HEK293 (cell line): Measurements from ENCODE around the gene EXO5.

Source experiments
- ATF2 ChIP-seq: fragments of 450-650 bp; formaldehyde crosslinking; IDR thresholded peaks from 2 replicates; pipeline ENCODE4 v1.5.1; 2016; ENCODE audit warnings: missing biosample characterization, missing genetic modification characterization, low read depth
- BCL11A ChIP-seq: fragments of 450-650 bp; formaldehyde crosslinking; IDR thresholded peaks from 2 replicates; pipeline ENCODE4 v1.5.1; 2016; ENCODE audit warnings: low read depth, missing biosample characterization, missing genetic modification characterization
- KLF16 ChIP-seq: fragments of 450-650 bp; formaldehyde crosslinking; IDR thresholded peaks from 2 replicates; pipeline ENCODE4 v1.5.1; 2017; ENCODE audit warnings: missing biosample characterization, missing genetic modification characterization
- OVOL3 ChIP-seq: fragments of 450-650 bp; formaldehyde crosslinking; IDR thresholded peaks from 2 replicates; pipeline ENCODE4 v1.5.1; 2016; ENCODE audit warnings: missing biosample characterization, missing genetic modification characterization
- PRDM4 ChIP-seq: fragments of 450-650 bp; formaldehyde crosslinking; IDR thresholded peaks from 2 replicates; pipeline ENCODE4 v1.5.1; 2017; ENCODE audit warnings: missing biosample characterization, missing genetic modification characterization
- ZBTB10 ChIP-seq: fragments of 450-650 bp; formaldehyde crosslinking; IDR thresholded peaks from 2 replicates; pipeline ENCODE4 v1.5.1; 2016; ENCODE audit warnings: missing biosample characterization, missing genetic modification characterization
- ZBTB20 ChIP-seq: fragments of 450-650 bp; formaldehyde crosslinking; IDR thresholded peaks from 2 replicates; pipeline ENCODE4 v1.5.1; 2016; ENCODE audit warnings: missing biosample characterization, missing genetic modification characterization
- ZFHX2 ChIP-seq: fragments of 450-650 bp; formaldehyde crosslinking; conservative IDR thresholded peaks from 2 replicates; pipeline ENCODE4 v1.5.1; 2016; ENCODE audit warnings: missing biosample characterization, missing genetic modification characterization
- ZNF121 ChIP-seq: fragments of 450-650 bp; formaldehyde crosslinking; IDR thresholded peaks from 2 replicates; pipeline ENCODE4 v1.5.1; 2016; ENCODE audit warnings: missing biosample characterization, missing genetic modification characterization
- ZNF157 ChIP-seq: fragments of 450-650 bp; formaldehyde crosslinking; IDR thresholded peaks from 2 replicates; pipeline ENCODE4 v1.5.1; 2016; ENCODE audit warnings: missing biosample characterization, missing genetic modification characterization
- ZNF174 ChIP-seq: fragments of 450-650 bp; formaldehyde crosslinking; IDR thresholded peaks from 2 replicates; pipeline ENCODE4 v1.5.0; 2017; ENCODE audit warnings: missing biosample characterization, mild to moderate bottlenecking, missing genetic modification characterization
- ZNF184 ChIP-seq: fragments of 450-650 bp; IDR thresholded peaks from 2 replicates; pipeline ENCODE4 v1.5.1; 2018; ENCODE audit warnings: missing biosample characterization, mild to moderate bottlenecking, missing genetic modification characterization
- ZNF221 ChIP-seq: fragments of 450-650 bp; formaldehyde crosslinking; IDR thresholded peaks from 2 replicates; pipeline ENCODE4 v1.5.1; 2017; ENCODE audit warnings: missing biosample characterization, missing genetic modification characterization, borderline replicate concordance
- ZNF248 ChIP-seq: fragments of 450-650 bp; formaldehyde crosslinking; IDR thresholded peaks from 2 replicates; pipeline ENCODE4 v1.5.1; 2017; ENCODE audit warnings: missing biosample characterization, missing genetic modification characterization
- ZNF350 ChIP-seq: fragments of 450-650 bp; formaldehyde crosslinking; IDR thresholded peaks from 2 replicates; pipeline ENCODE4 v1.5.0; 2017; ENCODE audit warnings: missing biosample characterization, mild to moderate bottlenecking, missing genetic modification characterization
- ZNF362 ChIP-seq: fragments of 450-650 bp; formaldehyde crosslinking; IDR thresholded peaks from 2 replicates; pipeline ENCODE4 v1.5.1; 2016; ENCODE audit warnings: missing biosample characterization, missing genetic modification characterization
- ZNF391 ChIP-seq: fragments of 450-650 bp; formaldehyde crosslinking; IDR thresholded peaks from 2 replicates; pipeline ENCODE4 v1.5.1; 2016; ENCODE audit warnings: low read depth, missing biosample characterization, missing genetic modification characterization, borderline replicate concordance
- ZNF394 ChIP-seq: fragments of 450-650 bp; formaldehyde crosslinking; IDR thresholded peaks from 2 replicates; pipeline ENCODE4 v1.5.1; 2016; ENCODE audit warnings: missing biosample characterization, missing genetic modification characterization, mild to moderate bottlenecking, moderate library complexity, borderline replicate concordance
- ZNF473 ChIP-seq: fragments of 450-650 bp; formaldehyde crosslinking; IDR thresholded peaks from 2 replicates; pipeline ENCODE4 v1.5.1; 2017; ENCODE audit warnings: missing biosample characterization, missing genetic modification characterization
- ZNF48 ChIP-seq: fragments of 450-650 bp; formaldehyde crosslinking; IDR thresholded peaks from 2 replicates; pipeline ENCODE4 v1.5.1; 2016; ENCODE audit warnings: missing biosample characterization, missing genetic modification characterization
- ZNF544 ChIP-seq: fragments of 450-650 bp; formaldehyde crosslinking; IDR thresholded peaks from 2 replicates; pipeline ENCODE4 v1.5.0; 2017; ENCODE audit warnings: missing biosample characterization, missing genetic modification characterization
- ZNF555 ChIP-seq: fragments of 450-650 bp; formaldehyde crosslinking; conservative IDR thresholded peaks from 2 replicates; pipeline ENCODE4 v1.5.1; 2017; ENCODE audit warnings: missing biosample characterization, mild to moderate bottlenecking, missing genetic modification characterization, inconsistent platforms
- ZNF560 ChIP-seq: fragments of 450-650 bp; formaldehyde crosslinking; IDR thresholded peaks from 2 replicates; pipeline ENCODE4 v1.5.1; 2017; ENCODE audit warnings: missing biosample characterization, missing genetic modification characterization, borderline replicate concordance
- ZNF561 ChIP-seq: fragments of 450-650 bp; IDR thresholded peaks from 2 replicates; pipeline ENCODE4 v1.5.1; 2018; ENCODE audit warnings: missing biosample characterization, missing genetic modification characterization, borderline replicate concordance
- ZNF580 ChIP-seq: fragments of 450-650 bp; formaldehyde crosslinking; IDR thresholded peaks from 2 replicates; pipeline ENCODE4 v1.5.1; 2016; ENCODE audit warnings: missing biosample characterization, missing genetic modification characterization
- ZNF629 ChIP-seq: fragments of 450-650 bp; formaldehyde crosslinking; IDR thresholded peaks from 2 replicates; pipeline ENCODE4 v1.5.1; 2017; ENCODE audit warnings: missing biosample characterization, missing genetic modification characterization
- ZNF677 ChIP-seq: fragments of 450-650 bp; IDR thresholded peaks from 2 replicates; pipeline ENCODE4 v1.5.0; 2018; ENCODE audit warnings: missing biosample characterization, mild to moderate bottlenecking, missing genetic modification characterization, moderate library complexity
- ZNF707 ChIP-seq: fragments of 450-650 bp; formaldehyde crosslinking; IDR thresholded peaks from 2 replicates; pipeline ENCODE4 v1.5.1; 2016; ENCODE audit warnings: missing biosample characterization, missing genetic modification characterization
- ZNF76 ChIP-seq: fragments of 450-650 bp; formaldehyde crosslinking; IDR thresholded peaks from 2 replicates; pipeline ENCODE4; 2016; ENCODE audit warnings: low read depth, missing biosample characterization, missing genetic modification characterization, borderline replicate concordance
- ZNF776 ChIP-seq: fragments of 450-650 bp; formaldehyde crosslinking; IDR thresholded peaks from 2 replicates; pipeline ENCODE4 v1.5.0; 2017; ENCODE audit warnings: missing biosample characterization, missing genetic modification characterization, borderline replicate concordance
- ZNF830 ChIP-seq: fragments of 450-650 bp; IDR thresholded peaks from 2 replicates; pipeline ENCODE4 v1.5.0; 2018; ENCODE audit warnings: missing biosample characterization, missing genetic modification characterization, low read depth, mild to moderate bottlenecking, moderate library complexity
- ZSCAN4 ChIP-seq: fragments of 450-650 bp; formaldehyde crosslinking; IDR thresholded peaks from 2 replicates; pipeline ENCODE4 v1.5.1; 2017; ENCODE audit warnings: missing biosample characterization, missing genetic modification characterization

EXO5 gene

GRCh38 chr1:40531381-40532061, 23.0 kb downstream of the EXO5 start, which contains the start of gene ZNF684 (continued):
- peak; percentile 79; the same call in 1 of the 2 replicates for TF ChIP-seq ZNF394 (tag by site-specific recombination)
- no peak for TF ChIP-seq ZNF473 (tag by site-specific recombination)
- TF ChIP-seq ZNF629 (tag by site-specific recombination), result peak; percentile 93
- TF ChIP-seq ZNF362, result no peak
- TF ChIP-seq BCL11A (tag by site-specific recombination), result no peak
- no peak for TF ChIP-seq ZBTB10 (tag by site-specific recombination)
- TF ChIP-seq ZNF776 (tag by site-specific recombination), result no peak
- TF ChIP-seq ZNF221 (tag by site-specific recombination), result no peak
- TF ChIP-seq ZNF184, result no peak
- TF ChIP-seq ZNF555 (tag by site-specific recombination), result no peak
- no peak for TF ChIP-seq ZNF48 (tag by site-specific recombination)
- no peak for TF ChIP-seq ZNF157 (tag by site-specific recombination)
- peak; percentile 88 for TF ChIP-seq ZNF76
- TF ChIP-seq ZNF707 (tag by site-specific recombination), result no peak
- TF ChIP-seq ZNF677 (tag by site-specific recombination), result no peak
- TF ChIP-seq ZSCAN4 (tag by site-specific recombination), result no peak
- TF ChIP-seq PRDM4 (tag by site-specific recombination), result no peak
- TF ChIP-seq ZNF391 (tag by site-specific recombination), result no peak
- TF ChIP-seq OVOL3, result peak; percentile 82
- TF ChIP-seq ATF2 (tag by site-specific recombination), result no peak; the same call in 1 of the 2 replicates
- no peak for TF ChIP-seq ZFHX2
- TF ChIP-seq KLF16, result no peak; the same call in 1 of the 2 replicates
- no peak for TF ChIP-seq ZNF350 (tag by site-specific recombination)
- peak; percentile 45; the same call in 1 of the 2 replicates for TF ChIP-seq ZNF580 (tag by site-specific recombination)
- no peak for TF ChIP-seq ZNF830 (tag by site-specific recombination)
- no peak for TF ChIP-seq ZNF544 (tag by site-specific recombination)
- no peak for TF ChIP-seq ZNF121 (tag by site-specific recombination)
- no peak for TF ChIP-seq ZNF560 (tag by site-specific recombination)
- TF ChIP-seq ZBTB20 (tag by site-specific recombination), result peak; percentile 52; the same call in 1 of the 2 replicates
- no peak for TF ChIP-seq ZNF174 (tag by site-specific recombination)
- TF ChIP-seq ZNF248 (tag by site-specific recombination), result no peak
- 0 out of 2 replicates have a peak, but pooled peaks have one; percentile 15 for TF ChIP-seq ZNF561
